HL-60 (cell line): ENCODE data around the gene ERCC4.

ENCODE experiments used
- CTCF ChIP-seq: IDR thresholded peaks from one replicate; pipeline ENCODE4 v1.5.1; 2011; ENCODE audit warnings: low read length, control low read depth, inconsistent platforms; ENCODE audit not compliant: insufficient read depth
- GABPA ChIP-seq: IDR thresholded peaks from 2 replicates; pipeline ENCODE4 v1.6.1; 2012; ENCODE audit warnings: low read depth
- POLR2AphosphoS5 ChIP-seq: IDR thresholded peaks from 2 replicates; pipeline ENCODE4 v1.6.1; 2012; ENCODE audit warnings: low read depth
- REST ChIP-seq: IDR thresholded peaks from 2 replicates; pipeline ENCODE4 v1.6.1; 2012; ENCODE audit warnings: low read depth; ENCODE audit not compliant: insufficient replicate concordance

- TF ChIP-seq CTCF (no peak), REST (no peak), GABPA (no peak), POLR2AphosphoS5 (no peak)
Measured at GRCh38 chr16:13885700-13886099, 34.3 kb upstream of the ERCC4 start.
